HepG2 (cell line): ENCODE results near the gene FGGY. TPM values are rescaled to one million over a fixed set of nuclear protein-coding genes. Genes with fewer than 3 reads are reported as not detected.

Source experiments
- ATAC-seq: fragments of 200-7000 bp; cut with Tn5 transposase; 3 replicates; pipeline ENCODE4 v1.9.1; 2020; ENCODE audit warnings: mild to moderate bottlenecking, moderate library complexity
- BruUV-seq: library from RNA; stranded (reverse); fragments of 400-500 nt; replicated peaks from 2 replicates; lab custom pipeline; 2021; lab: Mats Ljungman, UMichigan
- CTCF ChIA-PET: fragments of 300-600 bp; formaldehyde crosslinking; extraction: SDS; loops from one replicate; lab custom pipeline; 2021; ENCODE audit warnings: low total read pairs, inconsistent platforms, low intra/inter-chr PET ratio; lab: Yijun Ruan, JAX
- POLR2A ChIA-PET: fragments of 350-600 bp; sonication (Branson Sonifier 250); formaldehyde crosslinking; loops from one replicate; lab custom pipeline; 2020; ENCODE audit warnings: antibody characterized with exemption, inconsistent platforms; lab: Yijun Ruan, JAX
- DNase-seq: peaks from one replicate; pipeline ENCODE4 v3.0.0-alpha.2; 2015; ENCODE audit warnings: low spot score
- FAIRE-seq: peaks from 3 replicates; lab custom pipeline; 2011; peaks lifted over from hg19 to GRCh38; lab: Jason Lieb, UNC
- H2AFZ ChIP-seq: one replicate; pipeline ENCODE4 v1.6.1; 2011; ENCODE audit warnings: low read length, inconsistent platforms
- H3K27ac ChIP-seq: fragments of 300-600 bp; 3 replicates; pipeline ENCODE4 v1.8.0; 2011; ENCODE audit warnings: mixed run types, mild to moderate bottlenecking, mixed read lengths, low read length, inconsistent platforms; ENCODE audit not compliant: insufficient read depth; ENCODE audit errors: extremely low read length
- H3K27me3 ChIP-seq, 2 experiments: fragments of 200-600 bp in 1 of 2; 2 replicates in 1 of 2; 3 replicates in 1 of 2; pipeline versions ENCODE4 v1.6.0 to v1.8.0; 2011; ENCODE audit warnings: low read length in 2 of 2, mild to moderate bottlenecking in 2 of 2, moderate library complexity in 2 of 2, inconsistent platforms in 1 of 2; ENCODE audit not compliant: insufficient read depth in 2 of 2, control insufficient read depth in 1 of 2
- H3K36me3 ChIP-seq, 2 experiments: fragments of 200-600 bp in 1 of 2; replicated peaks in 1 of 2; 2 replicates in 1 of 2; 3 replicates in 1 of 2; pipeline versions ENCODE4 v1.5.1 to v1.8.0; 2011; ENCODE audit warnings: low read length in 2 of 2, inconsistent platforms in 1 of 2; ENCODE audit not compliant: insufficient read depth in 2 of 2, control insufficient read depth in 1 of 2
- H3K4me1 ChIP-seq: 2 replicates; pipeline ENCODE4 v1.5.1; 2012; ENCODE audit warnings: low read length, inconsistent platforms; ENCODE audit not compliant: insufficient read depth
- H3K4me2 ChIP-seq: 2 replicates; pipeline ENCODE4 v1.6.0; 2011; ENCODE audit warnings: low read depth, low read length, inconsistent platforms
- H3K4me3 ChIP-seq, 3 experiments: fragments of 200-600 bp in 1 of 3; sonication (generic), shearing (Covaris generic) in 1 of 3; replicated peaks in 1 of 3; 2 replicates each; pipeline ENCODE4 v1.5.1; 2011 to 2016; ENCODE audit warnings: low read length in 3 of 3, inconsistent platforms in 2 of 3, low read depth in 2 of 3, mild to moderate bottlenecking in 2 of 3, control low read depth in 1 of 3, mixed read lengths in 1 of 3; ENCODE audit not compliant: insufficient read depth in 1 of 3
- H3K79me2 ChIP-seq: one replicate; pipeline ENCODE4 v1.6.1; 2011; ENCODE audit warnings: low read length, inconsistent platforms; ENCODE audit not compliant: insufficient read depth
- H3K9ac ChIP-seq: 2 replicates; pipeline ENCODE4 v1.6.0; 2011; ENCODE audit warnings: mild to moderate bottlenecking, low read depth, low read length, inconsistent platforms; ENCODE audit not compliant: insufficient read depth
- H3K9me3 ChIP-seq: 2 replicates; pipeline ENCODE4 v1.5.1; 2012; ENCODE audit warnings: mild to moderate bottlenecking, low read length
- H4K20me1 ChIP-seq: 2 replicates; pipeline ENCODE4 v1.6.0; 2011; ENCODE audit warnings: inconsistent platforms, mild to moderate bottlenecking, low read length, moderate library complexity; ENCODE audit not compliant: insufficient read depth
- FOXA1 ChIP-seq, 2 experiments: fragments of 450-650 bp in 1 of 2; sonication (generic) in 1 of 2; formaldehyde crosslinking in 1 of 2; IDR thresholded peaks; 2 replicates each; pipeline versions ENCODE4 v1.4.0 to v1.6.1; 2016 to 2020; ENCODE audit warnings: missing genetic modification reagents in 1 of 2
- REXO4 ChIP-seq: sonication (generic); formaldehyde crosslinking; IDR thresholded peaks from 2 replicates; pipeline ENCODE4 v1.8.0; 2022; ENCODE audit warnings: missing genetic modification reagents, mild to moderate bottlenecking, borderline replicate concordance
- ZNF510 ChIP-seq: sonication (generic); formaldehyde crosslinking; IDR thresholded peaks from 2 replicates; pipeline ENCODE4 v1.4.0; 2020; ENCODE audit warnings: low read depth, mild to moderate bottlenecking, missing genetic modification reagents
- ZNF598 ChIP-seq: sonication (generic); formaldehyde crosslinking; IDR thresholded peaks from 2 replicates; pipeline ENCODE4 v1.5.1; 2020; ENCODE audit warnings: mild to moderate bottlenecking, missing genetic modification reagents, borderline replicate concordance
- ZNF609 ChIP-seq: sonication (generic); formaldehyde crosslinking; IDR thresholded peaks from 2 replicates; pipeline ENCODE4 v1.4.0; 2020; ENCODE audit warnings: mild to moderate bottlenecking, missing genetic modification reagents, borderline replicate concordance
- ZSCAN21 ChIP-seq: sonication (generic); formaldehyde crosslinking; IDR thresholded peaks from 2 replicates; pipeline ENCODE4 v1.8.0; 2022; ENCODE audit warnings: mild to moderate bottlenecking, missing genetic modification reagents, moderate library complexity, borderline replicate concordance
- WGBS: methylation state at CpG from one replicate; pipeline ENCODE4 v1.1.6; 2017; ENCODE audit warnings: low lambda C conversion rate; 5-methylcytosine and 5-hydroxymethylcytosine counted together
- in situ Hi-C: cut with HindIII; loops from 2 replicates; pipeline ENCODE4 v1.10.0; 2017; ENCODE audit warnings: low pct_unique_long_range_greater_than_20kb; ENCODE audit not compliant: extremely low pct_ligation_motif_present
- intact Hi-C: fragments of 100-400 bp; cut with micrococcal nuclease; formaldehyde crosslinking; loops from one replicate; pipeline ENCODE4 v1.10.0; 2022; ENCODE audit not compliant: unreplicated experiment
- polyA plus RNA-seq, 8 experiments: library from polyadenylated mRNA; depleted of rRNA in 3 of 8; stranded (reverse) in 7 of 8; unstranded in 1 of 8; fragments of >200 nt; fragmentation: Illumina TruSeq in 4 of 8; extraction: Trizol in 4 of 8; gene quantifications; 2 replicates each; pipeline versions ENCODE4 v1.2.1 to v1.2.3, GENCODE V29; 2011 to 2016; ENCODE audit warnings: low read depth in 4 of 8, missing spikeins in 1 of 8, mixed read lengths in 1 of 8; ENCODE audit not compliant: insufficient read depth in 1 of 8
- total RNA-seq, 5 experiments: library from RNA; depleted of rRNA; stranded (reverse); fragments of >200 nt; fragmentation: Illumina TruSeq; extraction: Trizol; gene quantifications; 2 replicates each; pipeline ENCODE4 v1.2.3, GENCODE V29; 2016; ENCODE audit warnings: low read depth in 1 of 5

Gene FGGY
- total and polyA plus RNA-seq, 2 of the 13 experiments (the other 11 are each of a cell fraction or from before 2014, with no cell fraction given): 15.7 to 27.5 TPM

- DNase-seq (no peak), FAIRE-seq (no peak), ATAC-seq (no peak)
- Histone ChIP-seq H3K27ac (no peak overlapping the region), H3K79me2 (no peaks in the 10 kb centered on the region), H2AFZ (no peak overlapping the region), H3K27me3 (no peaks in the 10 kb centered on the region), H3K4me3 (no peak overlapping the region), H3K9me3 (no peaks in the 10 kb centered on the region), H3K4me1 (peaks cover 46% of the 10 kb centered on the region), H3K36me3 (peaks cover 0 to 1% of the 10 kb centered on the region in 2 experiments; a peak in 1 of 5 replicates), H3K9ac (no peak overlapping the region), H4K20me1 (no peaks in the 10 kb centered on the region), H3K4me2 (no peak overlapping the region)
- POLR2A ChIA-PET: no interaction called here
- BruUV-seq: no TSS peak
- intact Hi-C loops (no loop called here), in situ Hi-C loops (loop anchor here (10.0 kb wide), 1 partner anchor 123 kb away; no protein-coding TSS in a partner anchor)
- CTCF ChIA-PET: no interaction called here
- WGBS: 97% methylated on average over 1 of the region's 1 CpG
- TF ChIP-seq ZNF598 (CRISPR knock-in tag) (no peak), FOXA1 (IDR thresholded peaks at IDR 0.05) (no peak), FOXA1 (CRISPR knock-in tag; IDR thresholded peaks at IDR 0.05) (no peak), ZNF510 (CRISPR knock-in tag) (no peak), REXO4 (CRISPR knock-in tag) (no peak), ZNF609 (no peak), ZSCAN21 (CRISPR knock-in tag) (no peak)
These were observed 381.1 kb downstream of the FGGY start for GRCh38 chr1:59678040-59678439.
